ENCODE measurements around the gene ADORA1.

DNA sequence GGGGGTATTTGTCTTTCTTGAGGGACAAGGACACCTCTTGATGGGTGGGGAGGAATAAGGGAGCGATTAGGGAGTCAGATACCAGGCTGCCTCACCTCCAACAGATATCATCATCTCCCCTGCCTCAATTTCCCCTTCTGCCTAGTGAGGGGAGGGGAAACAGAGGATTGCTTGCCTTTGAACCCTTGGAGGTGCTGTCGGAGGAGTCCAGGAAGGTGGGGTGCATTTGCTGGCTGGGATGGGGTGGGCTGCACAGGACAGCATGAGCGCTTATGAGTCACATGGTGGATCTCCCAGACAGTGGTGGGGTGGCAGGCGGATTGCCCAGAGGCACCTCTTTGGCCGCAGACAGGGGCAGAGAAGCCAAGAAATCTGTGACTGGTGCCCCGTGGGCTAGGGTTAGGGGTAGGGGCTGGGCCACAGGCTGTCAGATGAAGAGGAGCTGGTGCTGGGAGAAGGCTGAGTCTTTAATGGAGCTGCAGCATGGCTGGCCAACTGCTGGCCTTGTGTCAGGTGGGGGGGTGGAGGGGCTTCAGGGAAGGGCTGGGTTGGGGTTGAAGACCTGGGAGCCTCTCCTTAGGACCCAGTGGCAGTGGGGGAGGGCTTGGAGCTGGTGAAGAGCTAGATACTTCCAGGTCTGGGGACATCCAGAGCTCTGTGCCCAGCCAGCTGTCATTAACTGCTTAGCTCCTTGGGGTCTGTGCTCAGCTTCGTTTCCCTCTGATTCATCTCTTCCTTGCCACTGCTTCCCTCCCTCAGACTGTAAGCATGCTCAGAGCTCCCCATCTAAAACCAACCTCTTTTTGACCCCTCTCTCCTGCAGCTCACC, 7.0 kb upstream of the ADORA1 start:
- no peak for TF ChIP-seq FOXM1 (IDR thresholded peaks at IDR 0.05; ENCODE audit: low read depth)
- no peak for TF ChIP-seq CTCF (IDR thresholded peaks at IDR 0.05)
- TF ChIP-seq CHD2 (IDR thresholded peaks at IDR 0.05; ENCODE audit: low read length, partially characterized antibody), result no peak
- no peak for TF ChIP-seq NRF1 (IDR thresholded peaks at IDR 0.05; ENCODE audit: low read depth, low read length)
- TF ChIP-seq RAD21 (IDR thresholded peaks at IDR 0.05; ENCODE audit: low read length), result no peak
- TF ChIP-seq EP300 (IDR thresholded peaks at IDR 0.05; ENCODE audit: borderline replicate concordance in 1 of 2, low read depth in 1 of 2, low read length in 1 of 2), result no peak
- no peak for TF ChIP-seq EZH2phosphoT487 (IDR thresholded peaks at IDR 0.05; ENCODE audit: borderline replicate concordance, low read depth)
- TF ChIP-seq, protein P1, sequence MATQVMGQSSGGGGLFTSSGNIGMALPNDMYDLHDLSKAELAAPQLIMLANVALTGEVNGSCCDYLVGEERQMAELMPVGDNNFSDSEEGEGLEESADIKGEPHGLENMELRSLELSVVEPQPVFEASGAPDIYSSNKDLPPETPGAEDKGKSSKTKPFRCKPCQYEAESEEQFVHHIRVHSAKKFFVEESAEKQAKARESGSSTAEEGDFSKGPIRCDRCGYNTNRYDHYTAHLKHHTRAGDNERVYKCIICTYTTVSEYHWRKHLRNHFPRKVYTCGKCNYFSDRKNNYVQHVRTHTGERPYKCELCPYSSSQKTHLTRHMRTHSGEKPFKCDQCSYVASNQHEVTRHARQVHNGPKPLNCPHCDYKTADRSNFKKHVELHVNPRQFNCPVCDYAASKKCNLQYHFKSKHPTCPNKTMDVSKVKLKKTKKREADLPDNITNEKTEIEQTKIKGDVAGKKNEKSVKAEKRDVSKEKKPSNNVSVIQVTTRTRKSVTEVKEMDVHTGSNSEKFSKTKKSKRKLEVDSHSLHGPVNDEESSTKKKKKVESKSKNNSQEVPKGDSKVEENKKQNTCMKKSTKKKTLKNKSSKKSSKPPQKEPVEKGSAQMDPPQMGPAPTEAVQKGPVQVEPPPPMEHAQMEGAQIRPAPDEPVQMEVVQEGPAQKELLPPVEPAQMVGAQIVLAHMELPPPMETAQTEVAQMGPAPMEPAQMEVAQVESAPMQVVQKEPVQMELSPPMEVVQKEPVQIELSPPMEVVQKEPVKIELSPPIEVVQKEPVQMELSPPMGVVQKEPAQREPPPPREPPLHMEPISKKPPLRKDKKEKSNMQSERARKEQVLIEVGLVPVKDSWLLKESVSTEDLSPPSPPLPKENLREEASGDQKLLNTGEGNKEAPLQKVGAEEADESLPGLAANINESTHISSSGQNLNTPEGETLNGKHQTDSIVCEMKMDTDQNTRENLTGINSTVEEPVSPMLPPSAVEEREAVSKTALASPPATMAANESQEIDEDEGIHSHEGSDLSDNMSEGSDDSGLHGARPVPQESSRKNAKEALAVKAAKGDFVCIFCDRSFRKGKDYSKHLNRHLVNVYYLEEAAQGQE (IDR thresholded peaks at IDR 0.05; ENCODE audit: low read depth, low read length), result no peak
- TF ChIP-seq TAF1 (IDR thresholded peaks at IDR 0.05; ENCODE audit: borderline replicate concordance, low read depth, low read length), result no peak
- no peak for TF ChIP-seq RFX5 (IDR thresholded peaks at IDR 0.05; ENCODE audit: low read length)
- TF ChIP-seq ZBTB33 (IDR thresholded peaks at IDR 0.05; ENCODE audit: borderline replicate concordance, low read depth), result no peak
- no peak for TF ChIP-seq GABPA (IDR thresholded peaks at IDR 0.05; ENCODE audit: low read depth)

Data from SK-N-SH (cell line).